ENCODE data around the gene DCDC2. TPM values are rescaled to one million over a fixed set of nuclear protein-coding genes. Genes with fewer than 3 reads are reported as not detected.

DCDC2 gene
- total and polyA plus RNA-seq, 9 donors = 0.19 to 12.4 (median 1.1) TPM; not detected in 1

- DNase-seq = no peak
- Histone ChIP-seq H3K4me1 (ENCODE audit: insufficient read depth) (peaks cover 2% of the 10 kb centered on the region), H3K27ac (no peak overlapping the region), H3K36me3 (no peaks in the 10 kb centered on the region), H3K4me3 (no peak overlapping the region), H3K27me3 (no peaks in the 10 kb centered on the region), H3K9me3 (no peaks in the 10 kb centered on the region)
- intact Hi-C loops (cut with DNase I) = no loop called here
- TF ChIP-seq CTCF (IDR thresholded peaks at IDR 0.05) = no peak
- TF ChIP-seq POLR2A (IDR thresholded peaks at IDR 0.05) = no peak
- no peak for TF ChIP-seq EP300 (IDR thresholded peaks at IDR 0.05)
- WGBS, 3 donors = 77 to 88% (median 86%) methylated on average over 3 of the region's 3 CpGs
Measured at GRCh38 chr6:24226541-24226940, 131.3 kb downstream of the DCDC2 start.

DNA sequence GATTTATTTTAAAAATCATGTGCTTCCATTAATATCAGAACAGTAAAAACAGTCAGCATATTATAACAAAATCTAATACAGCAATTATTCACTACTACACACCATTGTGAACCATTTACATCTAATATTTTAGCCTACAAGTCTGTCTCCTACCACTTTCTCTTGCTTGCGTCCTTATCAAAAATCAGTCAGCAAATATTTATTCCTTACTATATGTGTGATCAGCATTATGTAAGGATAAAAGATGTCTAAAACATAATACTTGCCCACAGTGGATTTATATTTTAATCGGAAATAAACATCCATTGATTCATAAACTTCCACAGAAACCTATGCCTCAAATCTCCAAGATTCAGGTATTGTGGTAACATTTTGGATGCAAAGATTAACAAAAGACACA is 132.0 kb downstream of the DCDC2 start:
- no peak for TF ChIP-seq POLR2A (IDR thresholded peaks at IDR 0.05)
- TF ChIP-seq CTCF (IDR thresholded peaks at IDR 0.05) = no peak
- no peak for TF ChIP-seq EP300 (IDR thresholded peaks at IDR 0.05)
- H3K9me3 ChIP-seq = no peaks in the 10 kb centered on the region
- 97 to 98% (median 98%) methylated on average over 2 of the region's 2 CpGs for WGBS, 3 donors

DNA sequence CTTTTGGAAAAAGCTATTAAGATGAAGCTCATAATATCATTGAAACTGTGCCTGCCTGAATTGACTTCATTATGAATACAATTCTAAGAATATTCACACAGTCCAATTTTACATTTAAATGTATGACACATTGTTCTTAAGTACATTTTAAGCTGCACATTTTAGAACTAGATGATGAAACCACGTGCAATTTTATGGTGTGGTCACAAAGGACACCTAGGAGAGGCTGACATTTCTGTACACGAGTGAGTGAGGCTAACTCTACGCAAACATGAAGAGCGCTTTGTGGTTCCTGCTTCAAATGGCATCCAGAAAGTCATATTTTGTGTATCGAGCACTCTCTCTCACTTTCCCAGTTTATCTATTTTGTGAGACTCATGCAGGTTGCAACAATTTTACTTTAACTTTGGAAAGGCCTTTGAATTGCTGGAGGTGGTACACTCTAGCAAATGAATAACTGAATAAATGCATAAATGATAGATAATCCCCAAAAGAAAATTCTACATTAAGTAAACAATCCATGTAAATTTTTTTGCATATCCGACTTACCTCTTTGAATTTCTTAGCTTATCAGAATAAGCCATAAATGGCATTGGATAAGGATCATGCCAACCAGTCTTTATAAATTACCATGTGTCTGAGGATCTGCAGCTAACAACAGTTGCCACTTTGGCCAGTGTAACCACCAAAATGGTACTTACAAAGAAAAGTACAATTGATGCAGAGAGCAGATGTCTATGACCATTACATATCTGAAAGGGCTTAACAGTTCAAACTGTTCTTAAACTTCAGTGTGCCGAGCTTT is 134.5 kb downstream of the DCDC2 start:
- Histone ChIP-seq H3K4me3 (no peak overlapping the region), H3K9me3 (no peaks in the 10 kb centered on the region), H3K27ac (no peak overlapping the region), H3K27me3 (no peaks in the 10 kb centered on the region), H3K36me3 (no peaks in the 10 kb centered on the region), H3K4me1 (ENCODE audit: insufficient read depth) (no peaks in the 10 kb centered on the region)
- no peak for DNase-seq
- TF ChIP-seq CTCF (IDR thresholded peaks at IDR 0.05) = no peak
- TF ChIP-seq POLR2A (IDR thresholded peaks at IDR 0.05) = no peak
- TF ChIP-seq EP300 (IDR thresholded peaks at IDR 0.05) = no peak
- intact Hi-C loops (cut with DNase I) = no loop called here
- 71 to 80% (median 76%) methylated on average over 7 of the region's 7 CpGs for WGBS, 3 donors

More for the DNA sequence above, 132.0 kb downstream of the DCDC2 start:
- no peaks in the 10 kb centered on the region for H3K27me3 ChIP-seq
- peaks cover 2% of the 10 kb centered on the region for H3K4me1 ChIP-seq (ENCODE audit: insufficient read depth)
- intact Hi-C loops (cut with DNase I) = no loop called here
- H3K36me3 ChIP-seq = no peaks in the 10 kb centered on the region
- no peak for DNase-seq
- no peak overlapping the region for H3K27ac ChIP-seq
- no peak overlapping the region for H3K4me3 ChIP-seq

- Histone ChIP-seq H3K4me1 (ENCODE audit: insufficient read depth) (no peaks in the 10 kb centered on the region), H3K27ac (no peak overlapping the region), H3K9me3 (no peaks in the 10 kb centered on the region), H3K4me3 (no peak overlapping the region), H3K27me3 (no peaks in the 10 kb centered on the region), H3K36me3 (no peaks in the 10 kb centered on the region)
- TF ChIP-seq POLR2A (IDR thresholded peaks at IDR 0.05) (no peak), EP300 (IDR thresholded peaks at IDR 0.05) (no peak), CTCF (IDR thresholded peaks at IDR 0.05) (no peak)
- intact Hi-C loops (cut with DNase I) = no loop called here
- no peak for DNase-seq
- 63% methylated on average over 3 of the region's 3 CpGs for WGBS, 3 donors
Measured at GRCh38 chr6:24219670-24220069, 138.2 kb downstream of the DCDC2 start.

All from ovary (tissue), 9 donors.